Stimulated activated CD4-positive, alpha-beta T cell treated with anti-CD3 and anti-CD28 coated beads, Interleukin-1b, Interleukin-23, amount 100 ng/mL, for 48 hours (primary cell): ENCODE data around the gene CRTAC1.
"Not testable (repeated sequence)": the region's sequence is repeated elsewhere in the genome, so short reads cannot be mapped to it uniquely, and the experiment has no call there.

Experiments used
- DNase-seq: peaks from one replicate; pipeline ENCODE4 v3.0.0-alpha.2; 2020

The CRTAC1 gene

GRCh38 chr10:97867220-97867800 lies 163.1 kb downstream of the CRTAC1 start:
- no peak for DNase-seq

GRCh38 chr10:97866524-97867219 lies 163.7 kb downstream of the CRTAC1 start:
- DNase-seq = no peak

- no peak for DNase-seq
Observed at GRCh38 chr10:97865488-97865887, 164.9 kb downstream of the CRTAC1 start.

GRCh38 chr10:97863808-97864207 lies 166.6 kb downstream of the CRTAC1 start:
- no peak for DNase-seq

- no peak for DNase-seq
Observed at GRCh38 chr10:97861924-97862323, 168.5 kb downstream of the CRTAC1 start.

- no peak for DNase-seq
Observed at GRCh38 chr10:97861097-97861750, 169.2 kb downstream of the CRTAC1 start.

- peak; percentile 20 for DNase-seq
Observed at GRCh38 chr10:97858001-97858439, 172.4 kb downstream of the CRTAC1 start.

GRCh38 chr10:97854743-97855142 lies 175.7 kb downstream of the CRTAC1 start:
- no peak for DNase-seq

GRCh38 chr10:97852840-97853405 lies 177.5 kb downstream of the CRTAC1 start:
- DNase-seq = no peak

GRCh38 chr10:97852277-97852676 lies 178.1 kb downstream of the CRTAC1 start:
- no peak for DNase-seq

GRCh38 chr10:97851341-97852001 lies 178.9 kb downstream of the CRTAC1 start:
- DNase-seq = peak; percentile 28

- DNase-seq = no peak
Observed at GRCh38 chr10:97850446-97850845, 180.0 kb downstream of the CRTAC1 start.

- DNase-seq = peak; percentile 17
Observed at GRCh38 chr10:97849687-97850402, 180.6 kb downstream of the CRTAC1 start, which contains the start of gene GOLGA7B. TSS of gene GOLGA7B (plus strand) at chr10:97849843. CDS start at chr10:97850304, 461 bp downstream.

- no peak for DNase-seq
Observed at GRCh38 chr10:97849103-97849686, 181.2 kb downstream of the CRTAC1 start.

GRCh38 chr10:97844678-97845077 lies 185.7 kb downstream of the CRTAC1 start:
- DNase-seq = no peak

- DNase-seq = not testable (repeated sequence)
Observed at GRCh38 chr10:97843972-97844371, 186.4 kb downstream of the CRTAC1 start.

GRCh38 chr10:97843281-97843671 lies 187.1 kb downstream of the CRTAC1 start:
- DNase-seq = no peak

GRCh38 chr10:97842656-97843280 lies 187.7 kb downstream of the CRTAC1 start:
- no peak for DNase-seq

GRCh38 chr10:97842114-97842513 lies 188.3 kb downstream of the CRTAC1 start:
- DNase-seq = not testable (repeated sequence)

GRCh38 chr10:97841166-97841565 lies 189.3 kb downstream of the CRTAC1 start:
- not testable (repeated sequence) for DNase-seq

GRCh38 chr10:97838091-97838490 lies 192.3 kb downstream of the CRTAC1 start:
- DNase-seq = no peak

- no peak for DNase-seq
Observed at GRCh38 chr10:97836446-97836845, 194.0 kb downstream of the CRTAC1 start.
